Astrocyte (in vitro differentiated cells and primary cell): Measurements from ENCODE around the gene FNDC3B.

Experiments used
- CTCF ChIP-seq: IDR thresholded peaks from 2 replicates; pipeline ENCODE4 v1.5.1; 2011; ENCODE audit warnings: low read depth, mild to moderate bottlenecking, inconsistent platforms, low read length, moderate library complexity; ENCODE audit not compliant: insufficient read depth
- EZH2 ChIP-seq: IDR thresholded peaks from 2 replicates; pipeline ENCODE4 v1.6.1; 2012; ENCODE audit warnings: mild to moderate bottlenecking, low read length, inconsistent platforms; ENCODE audit not compliant: insufficient read depth

- TF ChIP-seq CTCF = no peak
- TF ChIP-seq EZH2 = no peak
Measured at GRCh38 chr3:172245241-172245640, 205.9 kb downstream of the FNDC3B start.
